Tibial artery (tissue), 4 donors: ENCODE data around the gene ZNF101.
A peak's percentile ranks its signal among the peaks of the same experiment; 100 is the strongest.

ENCODE experiments used
- DNase-seq, 2 donors: peaks; one replicate each; pipeline ENCODE4 v3.0.0-alpha.2; 2019
- H3K27ac ChIP-seq, 2 donors: fragments of 200-600 bp; sonication (generic) in 1 of 2; 1 replicate in 1 of 2; 2 replicates in 1 of 2; pipeline ENCODE4 v1.5.1; 2018 to 2019; ENCODE audit warnings: mild to moderate bottlenecking in 1 of 2
- H3K27me3 ChIP-seq, 2 donors: fragments of 200-600 bp; sonication (generic) in 1 of 2; one replicate each; pipeline versions ENCODE4 v1.5.1 to v1.6.0; 2016 to 2019
- H3K36me3 ChIP-seq, 3 donors: fragments of 200-600 bp; sonication (generic) in 2 of 3; one replicate each; pipeline ENCODE4 v1.5.1; 2016 to 2019; ENCODE audit warnings: mild to moderate bottlenecking in 2 of 3
- H3K4me1 ChIP-seq, 4 donors: fragments of 200-600 bp; sonication (generic) in 2 of 4; 1 replicate in 3 of 4; 2 replicates in 1 of 4; pipeline ENCODE4 v1.5.1; 2016 to 2019
- H3K4me3 ChIP-seq, 2 donors: fragments of 200-600 bp; sonication (generic) in 1 of 2; 1 replicate in 1 of 2; 2 replicates in 1 of 2; pipeline ENCODE4 v1.5.1; 2018 to 2019; ENCODE audit warnings: mild to moderate bottlenecking in 2 of 2
- H3K9me3 ChIP-seq, 3 donors: fragments of 200-600 bp; sonication (generic) in 1 of 3; one replicate each; pipeline ENCODE4 v1.5.1; 2016 to 2019
- intact Hi-C: fragments of 100-400 bp; cut with DNase I; formaldehyde crosslinking; loops from one replicate; pipeline ENCODE4 v1.15.0; 2023; ENCODE audit warnings: low total_unique reads
- TF ChIP-seq, protein P1 (sequence below), 2 experiments: fragments of 200-600 bp in 1 of 2; fragments of 450-650 bp in 1 of 2; IDR thresholded peaks; one replicate each; pipeline ENCODE4 v1.5.1; 2017 to 2019; ENCODE audit warnings: antibody characterized with exemption in 2 of 2, mild to moderate bottlenecking in 1 of 2, moderate library complexity in 1 of 2

ZNF101 gene

DNA sequence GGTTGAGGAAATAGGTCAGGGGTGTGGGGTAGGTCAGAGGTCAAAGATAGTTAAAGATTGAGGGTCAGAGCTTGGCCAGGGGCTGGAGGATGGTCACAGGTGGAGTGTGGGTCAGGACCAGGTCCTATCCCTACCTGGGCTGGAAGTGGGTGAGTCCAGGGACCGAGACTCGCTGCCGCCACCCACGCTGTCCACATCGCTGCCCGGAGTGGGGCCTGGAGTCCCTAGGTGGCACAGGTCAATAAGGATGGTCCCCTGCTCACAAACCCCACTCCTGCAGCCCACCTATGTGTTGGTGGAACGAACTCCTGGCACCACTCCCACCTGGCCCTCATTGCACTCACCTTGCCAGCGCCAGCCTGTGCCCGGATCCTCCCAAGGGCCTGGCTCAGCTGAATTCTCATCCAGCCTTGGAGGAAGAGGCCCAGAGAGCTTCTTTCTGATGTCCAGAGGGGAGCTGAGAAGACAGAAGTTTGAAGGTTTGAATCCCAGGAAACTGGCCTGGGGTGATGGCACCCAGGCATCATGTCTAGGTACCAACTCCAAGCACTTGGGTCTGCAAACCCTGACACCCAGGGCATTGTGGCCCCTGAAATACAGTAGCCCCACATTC is 32.0 kb upstream of the ZNF101 start:
- Histone ChIP-seq H3K4me1 (no peaks in the 10 kb centered on the region), H3K9me3 (no peaks in the 10 kb centered on the region), H3K36me3 (peaks cover 6 to 53% (median 26%) of the 10 kb centered on the region in 3 donors), H3K27ac (no peak overlapping the region), H3K4me3 (no peak overlapping the region), H3K27me3 (no peaks in the 10 kb centered on the region)
- intact Hi-C loops = no loop called here
- DNase-seq = no peak
- TF ChIP-seq, protein P1, sequence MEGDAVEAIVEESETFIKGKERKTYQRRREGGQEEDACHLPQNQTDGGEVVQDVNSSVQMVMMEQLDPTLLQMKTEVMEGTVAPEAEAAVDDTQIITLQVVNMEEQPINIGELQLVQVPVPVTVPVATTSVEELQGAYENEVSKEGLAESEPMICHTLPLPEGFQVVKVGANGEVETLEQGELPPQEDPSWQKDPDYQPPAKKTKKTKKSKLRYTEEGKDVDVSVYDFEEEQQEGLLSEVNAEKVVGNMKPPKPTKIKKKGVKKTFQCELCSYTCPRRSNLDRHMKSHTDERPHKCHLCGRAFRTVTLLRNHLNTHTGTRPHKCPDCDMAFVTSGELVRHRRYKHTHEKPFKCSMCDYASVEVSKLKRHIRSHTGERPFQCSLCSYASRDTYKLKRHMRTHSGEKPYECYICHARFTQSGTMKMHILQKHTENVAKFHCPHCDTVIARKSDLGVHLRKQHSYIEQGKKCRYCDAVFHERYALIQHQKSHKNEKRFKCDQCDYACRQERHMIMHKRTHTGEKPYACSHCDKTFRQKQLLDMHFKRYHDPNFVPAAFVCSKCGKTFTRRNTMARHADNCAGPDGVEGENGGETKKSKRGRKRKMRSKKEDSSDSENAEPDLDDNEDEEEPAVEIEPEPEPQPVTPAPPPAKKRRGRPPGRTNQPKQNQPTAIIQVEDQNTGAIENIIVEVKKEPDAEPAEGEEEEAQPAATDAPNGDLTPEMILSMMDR (IDR thresholded peaks at IDR 0.05) = no peak

GRCh38 chr19:19637186-19637522 is 31.5 kb upstream of the ZNF101 start:
- H3K27me3 ChIP-seq = no peaks in the 10 kb centered on the region
- TF ChIP-seq, protein P1 (IDR thresholded peaks at IDR 0.05) = no peak
- DNase-seq = no peak
- H3K9me3 ChIP-seq = no peaks in the 10 kb centered on the region
- H3K36me3 ChIP-seq = peaks cover 6 to 51% (median 25%) of the 10 kb centered on the region in 3 donors
- H3K27ac ChIP-seq = no peak overlapping the region
- no peaks in the 10 kb centered on the region for H3K4me1 ChIP-seq
- intact Hi-C loops = no loop called here
- H3K4me3 ChIP-seq = no peak overlapping the region

GRCh38 chr19:19637523-19638251 is 31.0 kb upstream of the ZNF101 start:
- DNase-seq = no peak
- H3K36me3 ChIP-seq = peaks cover 6 to 47% (median 23%) of the 10 kb centered on the region in 3 donors
- no peak overlapping the region for H3K27ac ChIP-seq
- H3K9me3 ChIP-seq = no peaks in the 10 kb centered on the region
- peaks cover 0 to 4% (median 1%) of the 10 kb centered on the region in 4 donors for H3K4me1 ChIP-seq
- no peaks in the 10 kb centered on the region for H3K27me3 ChIP-seq
- intact Hi-C loops = no loop called here
- H3K4me3 ChIP-seq = no peak overlapping the region
- TF ChIP-seq, protein P1 (IDR thresholded peaks at IDR 0.05) = no peak

GRCh38 chr19:19642506-19643157 is 26.0 kb upstream of the ZNF101 start:
- Histone ChIP-seq H3K4me1 (peaks cover 0 to 14% (median 8%) of the 10 kb centered on the region in 4 donors), H3K9me3 (no peaks in the 10 kb centered on the region), H3K27me3 (no peaks in the 10 kb centered on the region), H3K27ac (peak overlapping the region; percentile 49 to 56), H3K36me3 (peaks cover 25 to 38% (median 31%) of the 10 kb centered on the region in 3 donors), H3K4me3 (peak overlapping the region; percentile 60 to 74)
- DNase-seq = no peak
- intact Hi-C loops = loop anchor here (5.0 kb wide), 1 partner anchor 110 kb away; no protein-coding TSS in a partner anchor
- TF ChIP-seq, protein P1 (IDR thresholded peaks at IDR 0.05) = no peak

DNA sequence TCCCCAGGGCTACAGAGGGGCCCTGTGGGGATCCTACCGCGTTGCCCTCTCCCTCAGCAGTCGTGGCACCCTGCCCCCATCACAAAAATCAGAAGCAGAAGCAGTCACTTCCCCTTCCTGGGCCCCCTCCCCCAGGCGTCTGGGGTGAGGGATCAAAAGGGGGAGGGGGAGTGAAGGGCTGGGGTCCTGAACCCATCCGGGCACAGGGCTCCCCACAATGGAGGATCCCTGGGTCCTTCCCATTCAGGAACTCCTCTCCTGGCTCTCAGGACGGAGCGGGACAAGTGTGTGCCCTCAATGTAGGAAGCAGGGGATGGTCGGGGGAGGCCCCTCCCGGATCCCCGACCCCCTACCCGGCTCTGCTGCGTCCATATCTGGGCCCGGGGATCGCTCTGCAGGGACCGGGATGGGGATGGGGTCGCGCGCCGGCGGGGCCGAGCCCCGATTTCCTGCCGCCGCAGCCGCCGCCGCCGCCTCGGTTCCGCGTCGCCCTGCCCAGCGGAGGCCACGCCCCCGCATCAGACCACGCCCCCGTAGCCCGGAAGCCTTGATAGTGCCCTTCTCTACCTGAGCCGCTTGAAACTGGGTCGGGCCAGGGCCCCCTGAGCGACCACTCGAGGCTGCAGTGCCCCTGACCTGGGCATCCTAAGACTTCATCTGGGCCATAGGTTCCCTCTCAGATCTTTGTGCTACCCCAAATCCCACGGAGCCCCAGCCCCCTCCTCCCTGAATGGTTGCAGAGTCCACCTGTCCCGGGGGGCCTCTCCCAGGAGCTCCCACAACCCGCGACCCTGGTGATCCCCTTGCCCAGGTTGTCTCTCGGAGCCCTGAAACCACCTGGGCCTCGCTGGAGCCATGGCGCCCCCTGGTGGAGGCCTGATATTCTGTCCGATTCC is 25.2 kb upstream of the ZNF101 start, which contains the start of gene GMIP:
GMIP (minus strand) TSS at position 500 of the 896 bp plus-strand sequence; CDS start at position 372, 128 bp downstream.
- intact Hi-C loops = loop anchor here (5.0 kb wide), 1 partner anchor 111 kb away; no protein-coding TSS in a partner anchor
- peak; percentile 55 to 84 for DNase-seq
- peak within 1 kb of the TSS; percentile 49 to 56 for H3K27ac ChIP-seq

More for the DNA sequence above, 25.2 kb upstream of the ZNF101 start, which contains the start of gene GMIP:
- H3K36me3 ChIP-seq = peaks cover 31 to 39% (median 37%) of the 10 kb centered on the region in 3 donors
- peaks cover 0 to 14% (median 8%) of the 10 kb centered on the region in 4 donors for H3K4me1 ChIP-seq
- peak within 1 kb of the TSS; percentile 60 to 74 for H3K4me3 ChIP-seq
- H3K9me3 ChIP-seq = no peaks in the 10 kb centered on the region
- TF ChIP-seq, protein P1 (IDR thresholded peaks at IDR 0.05) = peak; percentile 82 to 90
- H3K27me3 ChIP-seq = no peaks in the 10 kb centered on the region
